ENCODE results near the gene KCNJ16.

The KCNJ16 gene

GRCh38 chr17:70074956-70075355 is at the start of gene KCNJ16:
Gene KCNJ16 (plus strand): TSS chr17:70075225. CDS start chr17:70132088, 56,863 bp downstream.
- Histone ChIP-seq H2AFZ (ENCODE audit: low read length) (no peak within 1 kb of the TSS), H3K4me3 (ENCODE audit: low read length, poor library complexity, severe bottlenecking) (no peak within 1 kb of the TSS), H3K4me1 (ENCODE audit: insufficient read depth, low read length, poor library complexity, severe bottlenecking) (no peaks in the 10 kb centered on the region), H3K9me3 (ENCODE audit: insufficient read depth, low read depth, low read length) (no peaks in the 10 kb centered on the region), H3K79me2 (ENCODE audit: insufficient read depth, low read length) (no peaks in the 10 kb centered on the region), H3K4me2 (ENCODE audit: low read depth, low read length, poor library complexity, severe bottlenecking) (no peak within 1 kb of the TSS), H3F3A (ENCODE audit: low read depth) (no peaks in the 10 kb centered on the region), H4K20me1 (ENCODE audit: insufficient read depth, low read length, poor library complexity, severe bottlenecking) (no peaks in the 10 kb centered on the region), H3K36me3 (ENCODE audit: insufficient read depth, low read length) (no peaks in the 10 kb centered on the region), H3K9me2 (replicated peaks; ENCODE audit: low read depth, low read length) (no peaks in the 10 kb centered on the region), H3K27me3 (ENCODE audit: insufficient read depth, low read length, poor library complexity, severe bottlenecking) (no peaks in the 10 kb centered on the region), H3K9ac (ENCODE audit: low read depth, low read length, poor library complexity, severe bottlenecking) (no peak within 1 kb of the TSS)
- TF ChIP-seq CTCF (conservative IDR thresholded peaks at IDR 0.05; ENCODE audit: low read length) = no peak
- no peak for TF ChIP-seq EZH2phosphoT487 (IDR thresholded peaks at IDR 0.05; ENCODE audit: borderline replicate concordance)

GRCh38 chr17:70028397-70028796 is 46.6 kb upstream of the KCNJ16 start:
- no peaks in the 10 kb centered on the region for H3K9me2 ChIP-seq (replicated peaks; ENCODE audit: low read depth, low read length)

GRCh38 chr17:70028978-70029767 is 45.9 kb upstream of the KCNJ16 start:
- H3K9me2 ChIP-seq (replicated peaks; ENCODE audit: low read depth, low read length) = no peaks in the 10 kb centered on the region
- H3K4me1 ChIP-seq (ENCODE audit: insufficient read depth, low read length, poor library complexity, severe bottlenecking) = peaks cover 8% of the 10 kb centered on the region
- H3K9ac ChIP-seq (ENCODE audit: low read depth, low read length, poor library complexity, severe bottlenecking) = no peak overlapping the region
- 0 out of 2 replicates have a peak, but pooled peaks cover 3% of the 10 kb centered on the region for H3F3A ChIP-seq (ENCODE audit: low read depth)
- H3K4me2 ChIP-seq (ENCODE audit: low read depth, low read length, poor library complexity, severe bottlenecking) = no peak overlapping the region
- no peaks in the 10 kb centered on the region for H4K20me1 ChIP-seq (ENCODE audit: insufficient read depth, low read length, poor library complexity, severe bottlenecking)
- no peak overlapping the region for H2AFZ ChIP-seq (ENCODE audit: low read length)
- H3K27me3 ChIP-seq (ENCODE audit: insufficient read depth, low read length, poor library complexity, severe bottlenecking) = no peaks in the 10 kb centered on the region
- TF ChIP-seq EZH2phosphoT487 (IDR thresholded peaks at IDR 0.05; ENCODE audit: borderline replicate concordance) (no peak), CTCF (conservative IDR thresholded peaks at IDR 0.05; ENCODE audit: low read length) (no peak)
- H3K9me3 ChIP-seq (ENCODE audit: insufficient read depth, low read depth, low read length) = peaks cover 5% of the 10 kb centered on the region
- no peaks in the 10 kb centered on the region for H3K36me3 ChIP-seq (ENCODE audit: insufficient read depth, low read length)
- H3K79me2 ChIP-seq (ENCODE audit: insufficient read depth, low read length) = no peaks in the 10 kb centered on the region
- H3K4me3 ChIP-seq (ENCODE audit: low read length, poor library complexity, severe bottlenecking) = no peak overlapping the region

More at GRCh38 chr17:70028397-70028796, 46.6 kb upstream of the KCNJ16 start:
- peaks cover 5% of the 10 kb centered on the region for H3K9me3 ChIP-seq (ENCODE audit: insufficient read depth, low read depth, low read length)
- H3K4me2 ChIP-seq (ENCODE audit: low read depth, low read length, poor library complexity, severe bottlenecking) = no peak overlapping the region
- peaks cover 2% of the 10 kb centered on the region for H3K4me1 ChIP-seq (ENCODE audit: insufficient read depth, low read length, poor library complexity, severe bottlenecking)
- TF ChIP-seq EZH2phosphoT487 (IDR thresholded peaks at IDR 0.05; ENCODE audit: borderline replicate concordance) (no peak), CTCF (conservative IDR thresholded peaks at IDR 0.05; ENCODE audit: low read length) (no peak)
- H3K27me3 ChIP-seq (ENCODE audit: insufficient read depth, low read length, poor library complexity, severe bottlenecking) = no peaks in the 10 kb centered on the region
- no peaks in the 10 kb centered on the region for H4K20me1 ChIP-seq (ENCODE audit: insufficient read depth, low read length, poor library complexity, severe bottlenecking)
- no peaks in the 10 kb centered on the region for H3F3A ChIP-seq (ENCODE audit: low read depth)
- H2AFZ ChIP-seq (ENCODE audit: low read length) = no peak overlapping the region
- H3K79me2 ChIP-seq (ENCODE audit: insufficient read depth, low read length) = no peaks in the 10 kb centered on the region
- no peaks in the 10 kb centered on the region for H3K36me3 ChIP-seq (ENCODE audit: insufficient read depth, low read length)
- H3K4me3 ChIP-seq (ENCODE audit: low read length, poor library complexity, severe bottlenecking) = no peak overlapping the region
- no peak overlapping the region for H3K9ac ChIP-seq (ENCODE audit: low read depth, low read length, poor library complexity, severe bottlenecking)

Measured in Loucy (cell line).